Measurements from ENCODE around the gene FBXO8. TPM values are rescaled to one million over a fixed set of nuclear protein-coding genes. Genes with fewer than 3 reads are reported as not detected.

The FBXO8 gene
- 26.6 and 35.2 TPM in 2 replicates for total RNA-seq

GRCh38 chr4:174283507-174284471 is at the start of gene FBXO8, which contains the start of gene CEP44:
Gene FBXO8 (minus strand): TSS chr4:174283667. CDS start chr4:174263092, 20,575 bp downstream.
Gene CEP44 (plus strand): TSS chr4:174283911. CDS start chr4:174299122, 15,211 bp downstream.

Other genes with a start within 250 kb of the FBXO8 start
- gene CEP44, start 244 bp upstream of the FBXO8 start, total RNA-seq = 11.3 and 12.7 TPM in 2 replicates
- 22.2 and 22.8 TPM in 2 replicates for gene HPGD, start 238.8 kb upstream of the FBXO8 start, total RNA-seq

Data from hair follicle dermal papilla cell (primary cell).